Fibroblast of gingiva (primary cell): ENCODE results near the gene VPS16.
A peak's percentile ranks its signal among the peaks of the same experiment; 100 is the strongest.

ENCODE experiments used
- DNase-seq: peaks from one replicate; pipeline ENCODE4 v3.0.0-alpha.2; 2011; ENCODE audit warnings: low read depth

VPS16 gene

GRCh38 chr20:2840138-2840966, at the start of gene VPS16, which contains the start of gene PCED1A:
Gene VPS16 (plus strand): TSS chr20:2840745. CDS start chr20:2840775, 30 bp downstream.
Gene PCED1A (minus strand): TSS chr20:2840655. CDS start chr20:2839912, 743 bp downstream.
- DNase-seq = peak; percentile 85

- no peak for DNase-seq
Observed at GRCh38 chr20:2793471-2793870, 47.1 kb upstream of the VPS16 start.

GRCh38 chr20:2794202-2794748, 46.3 kb upstream of the VPS16 start:
- DNase-seq = no peak

- DNase-seq = no peak
Observed at GRCh38 chr20:2794866-2795447, 45.6 kb upstream of the VPS16 start.

- DNase-seq = no peak
Observed at GRCh38 chr20:2795451-2795850, 45.1 kb upstream of the VPS16 start.

- no peak for DNase-seq
Observed at GRCh38 chr20:2796011-2796660, 44.4 kb upstream of the VPS16 start.

- DNase-seq = no peak
Observed at GRCh38 chr20:2797136-2797983, 43.2 kb upstream of the VPS16 start.

GRCh38 chr20:2798095-2798805, 42.3 kb upstream of the VPS16 start:
- no peak for DNase-seq

GRCh38 chr20:2798814-2799213, 41.7 kb upstream of the VPS16 start:
- DNase-seq = no peak

- no peak for DNase-seq
Observed at GRCh38 chr20:2799271-2799670, 41.3 kb upstream of the VPS16 start.

- DNase-seq = no peak
Observed at GRCh38 chr20:2799688-2800520, 40.6 kb upstream of the VPS16 start.

- no peak for DNase-seq
Observed at GRCh38 chr20:2800521-2801285, 39.8 kb upstream of the VPS16 start, which contains the start of gene CPXM1. Gene CPXM1 (minus strand): TSS chr20:2800627. CDS start chr20:2800572, 55 bp downstream.

- no peak for DNase-seq
Observed at GRCh38 chr20:2801286-2801728, 39.2 kb upstream of the VPS16 start.

GRCh38 chr20:2804041-2804828, 36.3 kb upstream of the VPS16 start:
- DNase-seq = no peak

- no peak for DNase-seq
Observed at GRCh38 chr20:2804852-2805688, 35.5 kb upstream of the VPS16 start.

GRCh38 chr20:2805689-2806350, 34.7 kb upstream of the VPS16 start:
- DNase-seq = no peak

- DNase-seq = no peak
Observed at GRCh38 chr20:2806351-2806701, 34.2 kb upstream of the VPS16 start.
